Heart left ventricle (tissue), 16 donors: Measurements from ENCODE around the gene PCSK2. TPM values are rescaled to one million over a fixed set of nuclear protein-coding genes. Genes with fewer than 3 reads are reported as not detected.

ENCODE experiments used
- ATAC-seq, 4 donors: fragments of 200-7000 bp; cut with Tn5 transposase; one replicate each; pipeline ENCODE4 v1.9.1; 2020 to 2022; ENCODE audit warnings: moderate library complexity in 4 of 4, mild to moderate bottlenecking in 3 of 4, moderate number of reproducible peaks in 1 of 4
- DNase-seq, 5 donors: peaks; one replicate each; pipeline ENCODE4 v3.0.0-alpha.2; 2020
- H3K27ac ChIP-seq, 12 donors: fragments of 200-600 bp; sonication (generic) in 4 of 12; one replicate each; pipeline versions ENCODE4 v1.5.0 to v1.8.0; 2016 to 2022; ENCODE audit warnings: mild to moderate bottlenecking in 2 of 12
- H3K27me3 ChIP-seq, 9 donors: fragments of 200-600 bp; sonication (generic) in 2 of 9; one replicate each; pipeline versions ENCODE4 v1.5.1 to v1.8.0; 2016 to 2022; ENCODE audit warnings: mild to moderate bottlenecking in 3 of 9
- H3K36me3 ChIP-seq, 9 donors: fragments of 200-600 bp; sonication (generic) in 2 of 9; one replicate each; pipeline versions ENCODE4 v1.5.0 to v1.8.0; 2018 to 2022; ENCODE audit warnings: mild to moderate bottlenecking in 2 of 9
- H3K4me1 ChIP-seq, 12 donors: fragments of 200-600 bp; sonication (generic) in 4 of 12; one replicate each; pipeline versions ENCODE4 v1.5.0 to v1.8.0; 2016 to 2022; ENCODE audit warnings: mild to moderate bottlenecking in 3 of 12
- H3K4me3 ChIP-seq, 12 donors: fragments of 200-600 bp; sonication (generic) in 4 of 12; one replicate each; pipeline versions ENCODE4 v1.5.0 to v1.8.0; 2017 to 2022; ENCODE audit warnings: mild to moderate bottlenecking in 9 of 12, moderate library complexity in 4 of 12
- H3K9me3 ChIP-seq, 12 donors: fragments of 200-600 bp; sonication (generic) in 4 of 12; one replicate each; pipeline versions ENCODE4 v1.5.0 to v1.8.0; 2016 to 2022; ENCODE audit warnings: mild to moderate bottlenecking in 1 of 12
- CTCF ChIP-seq, 12 donors: fragments of 200-600 bp; sonication (generic) in 4 of 12; IDR thresholded peaks; one replicate each; pipeline versions ENCODE4 v1.5.0 to v1.8.0; 2018 to 2022; ENCODE audit warnings: antibody characterized with exemption in 12 of 12, mild to moderate bottlenecking in 5 of 12
- POLR2A ChIP-seq, 2 donors: fragments of 450-650 bp; IDR thresholded peaks; one replicate each; pipeline ENCODE4 v1.6.1; 2017; ENCODE audit warnings: antibody characterized with exemption in 2 of 2, mild to moderate bottlenecking in 2 of 2, moderate library complexity in 2 of 2
- WGBS, 4 donors: extraction: QIAGEN DNeasy Blood & Tissue Kit in 2 of 4; methylation state at CpG; one replicate each; pipeline versions ENCODE4 v1.1.5 to v1.1.7; 2013 to 2018; 5-methylcytosine and 5-hydroxymethylcytosine counted together
- intact Hi-C, 10 donors: fragments of 100-400 bp; cut with DNase I; formaldehyde crosslinking; loops; one replicate each; pipeline versions ENCODE4 v1.11.1 to v1.14.2; 2022
- polyA plus RNA-seq, 2 donors: library from polyadenylated mRNA; stranded (reverse); fragments of 200-250 nt; gene quantifications; one replicate each; pipeline ENCODE4 v1.2.3, GENCODE V29; 2013
- total RNA-seq, 9 donors: library from RNA; depleted of rRNA in 2 of 9; stranded (reverse); fragments of >200 nt in 2 of 9; fragmentation: NEBNext Ultra II Directional in 3 of 9; extraction: Animal tissue kit (Norgen Biotek cat#: 25700) in 3 of 9; gene quantifications; one replicate each; pipeline versions ENCODE4 v1.1.0 to v1.2.4, GENCODE V29; 2016 to 2023
- donor health status: ischemic (EF 13 %, LVEDD 7.1; RV severe dilation, severe dysfunction).
- donor health status: healthy with polysubstance abuse.
- donor health status: DM: no; HTN: yes; CAD: no.
- donor health status: DM: no; HTN: no; CAD: no.
- donor health status: ischemic (EF 25% LVEDD 6.9; RV normal size, moderate dysfunction).
- donor health status: ischemic (EF 25% LVEDD 5.7; RV mildly dilated, moderate dysfunction).
- donor health status: healthy.
- donor health status: DM: yes; HTN: yes; CAD: no.
- donor health status: ischemic (EF 35%, LVEDD 5.7; RV mildly dilated, moderate dysfunction).
- donor health status: nonischemic (EF 11% LVEDD 7.7; RV severe dilation, severe dysfunction).
- donor health status: DM: yes; HTN: yes; CAD: no.
- donor health status: PGD.
- donor health status: ischemic (EF 29% LVEDD 5.4; RV normal size, mild dysfunction).
- donor health status: nonischemic (EF 23%, LVEDD 6.1; RV moderate dilation, normal function).

PCSK2 gene
- total and polyA plus RNA-seq, 11 donors, result 0.11 to 2.0 (median 0.55) TPM

- peaks cover 0 to 14% (median 0%) of the 10 kb centered on the region in 12 donors for H3K4me1 ChIP-seq
- no peaks in the 10 kb centered on the region for H3K27me3 ChIP-seq
- no peaks in the 10 kb centered on the region for H3K9me3 ChIP-seq
- no peak overlapping the region for H3K4me3 ChIP-seq
- ATAC-seq (no peak), DNase-seq (no peak)
- intact Hi-C loops, result no loop called here
- TF ChIP-seq POLR2A (IDR thresholded peaks at IDR 0.05) (no peak), CTCF (IDR thresholded peaks at IDR 0.05) (no peak)
- H3K27ac ChIP-seq, result no peak overlapping the region
- H3K36me3 ChIP-seq, result no peaks in the 10 kb centered on the region
- WGBS, 4 donors, result 80 to 88% (median 85%) methylated on average over 3 of the region's 3 CpGs
Measured at GRCh38 chr20:17522528-17522927, 295.7 kb downstream of the PCSK2 start.

- Histone ChIP-seq H3K27ac (no peak overlapping the region), H3K9me3 (no peaks in the 10 kb centered on the region), H3K36me3 (no peaks in the 10 kb centered on the region), H3K4me3 (no peak overlapping the region), H3K27me3 (no peaks in the 10 kb centered on the region), H3K4me1 (peaks cover 0 to 14% (median 0%) of the 10 kb centered on the region in 12 donors)
- intact Hi-C loops, result no loop called here
- TF ChIP-seq CTCF (IDR thresholded peaks at IDR 0.05), result no peak
- no peak for TF ChIP-seq POLR2A (IDR thresholded peaks at IDR 0.05)
- DNase-seq (no peak), ATAC-seq (no peak)
- 77 to 88% (median 87%) methylated on average over 5 of the region's 5 CpGs for WGBS, 4 donors
Measured at GRCh38 chr20:17523326-17523725, 296.5 kb downstream of the PCSK2 start.

GRCh38 chr20:17524560-17524959 is 297.7 kb downstream of the PCSK2 start:
- Histone ChIP-seq H3K4me1 (peaks cover 0 to 14% (median 0%) of the 10 kb centered on the region in 12 donors), H3K27me3 (no peaks in the 10 kb centered on the region), H3K27ac (no peak overlapping the region), H3K36me3 (no peaks in the 10 kb centered on the region), H3K4me3 (no peak overlapping the region), H3K9me3 (no peaks in the 10 kb centered on the region)
- DNase-seq (no peak), ATAC-seq (no peak)
- intact Hi-C loops, result no loop called here
- no peak for TF ChIP-seq CTCF (IDR thresholded peaks at IDR 0.05)
- no peak for TF ChIP-seq POLR2A (IDR thresholded peaks at IDR 0.05)
- 87 to 89% (median 88%) methylated on average over 8 of the region's 8 CpGs for WGBS, 4 donors

- no peak for DNase-seq
- 89 to 91% (median 90%) methylated on average over 5 of the region's 5 CpGs for WGBS, 4 donors
- Histone ChIP-seq H3K4me1 (peaks cover 0 to 14% (median 0%) of the 10 kb centered on the region in 12 donors), H3K4me3 (no peak overlapping the region), H3K36me3 (no peaks in the 10 kb centered on the region), H3K9me3 (no peaks in the 10 kb centered on the region), H3K27me3 (no peaks in the 10 kb centered on the region), H3K27ac (no peak overlapping the region)
- TF ChIP-seq CTCF (IDR thresholded peaks at IDR 0.05), result no peak
- TF ChIP-seq POLR2A (IDR thresholded peaks at IDR 0.05), result no peak
- ATAC-seq, result no peak
- intact Hi-C loops, result no loop called here
Measured at GRCh38 chr20:17525132-17525531, 298.3 kb downstream of the PCSK2 start.
